Spleen (tissue), 11 donors: ENCODE data around the gene NAT8. TPM values are rescaled to one million over a fixed set of nuclear protein-coding genes. Genes with fewer than 3 reads are reported as not detected.
"Not testable (repeated sequence)": the region's sequence is repeated elsewhere in the genome, so short reads cannot be mapped to it uniquely, and the experiment has no call there.

Experiments used
- DNase-seq: peaks from one replicate; pipeline ENCODE4 v3.0.0-alpha.2; 2020
- H3K27ac ChIP-seq, 8 donors: fragments of 200-600 bp; sonication (generic) in 7 of 8; 1 replicate in 4 of 8; 2 replicates in 4 of 8; pipeline versions ENCODE4 v1.5.0 to v1.8.0; 2016 to 2021; ENCODE audit warnings: inconsistent platforms in 4 of 8, mild to moderate bottlenecking in 4 of 8, moderate library complexity in 1 of 8
- H3K27me3 ChIP-seq, 7 donors: fragments of 200-600 bp; sonication (generic) in 6 of 7; replicated peaks in 1 of 7; 1 replicate in 4 of 7; 2 replicates in 3 of 7; pipeline versions ENCODE4 v1.5.0 to v1.8.0; 2016 to 2021; ENCODE audit warnings: inconsistent platforms in 3 of 7, mild to moderate bottlenecking in 1 of 7
- H3K36me3 ChIP-seq, 6 donors: fragments of 200-600 bp; sonication (generic) in 5 of 6; 1 replicate in 4 of 6; 2 replicates in 2 of 6; pipeline versions ENCODE4 v1.5.0 to v1.8.0; 2016 to 2021; ENCODE audit warnings: inconsistent platforms in 2 of 6
- H3K4me1 ChIP-seq, 6 donors: fragments of 200-600 bp; sonication (generic) in 5 of 6; 1 replicate in 3 of 6; 2 replicates in 3 of 6; pipeline versions ENCODE4 v1.5.0 to v1.8.0; 2016 to 2021; ENCODE audit warnings: inconsistent platforms in 3 of 6
- H3K4me3 ChIP-seq, 8 donors: fragments of 200-600 bp; sonication (generic) in 7 of 8; 1 replicate in 4 of 8; 2 replicates in 4 of 8; pipeline versions ENCODE4 v1.5.0 to v1.8.0; 2016 to 2021; ENCODE audit warnings: inconsistent platforms in 4 of 8, mild to moderate bottlenecking in 4 of 8, moderate library complexity in 2 of 8
- H3K9me3 ChIP-seq, 8 donors: fragments of 200-600 bp; sonication (generic) in 7 of 8; 1 replicate in 4 of 8; 2 replicates in 4 of 8; pipeline versions ENCODE4 v1.5.0 to v1.8.0; 2016 to 2021; ENCODE audit warnings: inconsistent platforms in 4 of 8
- WGBS, 5 donors: extraction: QIAGEN DNeasy Blood & Tissue Kit in 3 of 5; methylation state at CpG; one replicate each; pipeline versions ENCODE4 v1.1.5 to v1.1.7; 2013 to 2018; 5-methylcytosine and 5-hydroxymethylcytosine counted together
- intact Hi-C: fragments of 100-400 bp; cut with DNase I; formaldehyde crosslinking; loops from one replicate; pipeline ENCODE4 v1.15.0; 2023; ENCODE audit warnings: low total_unique reads
- polyA plus RNA-seq, 3 donors: library from polyadenylated mRNA; stranded (reverse); fragments of 200-250 nt; gene quantifications; one replicate each; pipeline ENCODE4 v1.2.1, GENCODE V29; 2013
- total RNA-seq, 7 donors: library from RNA; depleted of rRNA in 3 of 7; stranded (reverse); fragments of >200 nt in 3 of 7; fragmentation: NEBNext Ultra II Directional in 4 of 7; extraction: Animal tissue kit (Norgen Biotek cat#: 25700) in 4 of 7; gene quantifications; one replicate each; pipeline versions ENCODE4 v1.1.0 to v1.2.1, GENCODE V29; 2016 to 2021
- TF ChIP-seq, protein P1 (sequence below), 11 experiments: fragments of 200-600 bp in 7 of 11; fragments of 450-650 bp in 4 of 11; sonication (generic) in 4 of 11; IDR thresholded peaks in 8 of 11; conservative IDR thresholded peaks in 3 of 11; 1 replicate in 7 of 11; 2 replicates in 4 of 11; pipeline versions ENCODE4 v1.4.0 to v1.8.0; 2016 to 2021; ENCODE audit warnings: antibody characterized with exemption in 11 of 11, inconsistent platforms in 4 of 11, mild to moderate bottlenecking in 1 of 11
- donor health status: healthy with polysubstance abuse.
- donor health status: DM: no; HTN: no; CAD: no; lungs with moderate emphysema.
- donor health status: DM: no; HTN: no; CAD: no.
- donor health status: Bipolar disorder and iron deficiency.
- donor health status: healthy.
- donor health status: DM: no; HTN: no; CAD: no.
- donor health status: DM: yes; HTN: yes; CAD: no.

Gene NAT8
- total and polyA plus RNA-seq, 10 donors, result 0.14 to 0.88 (median 0.66) TPM; not detected in 5

GRCh38 chr2:73679951-73680571 is 37.8 kb upstream of the NAT8 start:
- H3K27ac ChIP-seq, H3K9me3 ChIP-seq, H3K27me3 ChIP-seq, H3K4me1 ChIP-seq, H3K36me3 ChIP-seq, DNase-seq, intact Hi-C loops, H3K4me3 ChIP-seq: not testable (repeated sequence)
- TF ChIP-seq, protein P1, sequence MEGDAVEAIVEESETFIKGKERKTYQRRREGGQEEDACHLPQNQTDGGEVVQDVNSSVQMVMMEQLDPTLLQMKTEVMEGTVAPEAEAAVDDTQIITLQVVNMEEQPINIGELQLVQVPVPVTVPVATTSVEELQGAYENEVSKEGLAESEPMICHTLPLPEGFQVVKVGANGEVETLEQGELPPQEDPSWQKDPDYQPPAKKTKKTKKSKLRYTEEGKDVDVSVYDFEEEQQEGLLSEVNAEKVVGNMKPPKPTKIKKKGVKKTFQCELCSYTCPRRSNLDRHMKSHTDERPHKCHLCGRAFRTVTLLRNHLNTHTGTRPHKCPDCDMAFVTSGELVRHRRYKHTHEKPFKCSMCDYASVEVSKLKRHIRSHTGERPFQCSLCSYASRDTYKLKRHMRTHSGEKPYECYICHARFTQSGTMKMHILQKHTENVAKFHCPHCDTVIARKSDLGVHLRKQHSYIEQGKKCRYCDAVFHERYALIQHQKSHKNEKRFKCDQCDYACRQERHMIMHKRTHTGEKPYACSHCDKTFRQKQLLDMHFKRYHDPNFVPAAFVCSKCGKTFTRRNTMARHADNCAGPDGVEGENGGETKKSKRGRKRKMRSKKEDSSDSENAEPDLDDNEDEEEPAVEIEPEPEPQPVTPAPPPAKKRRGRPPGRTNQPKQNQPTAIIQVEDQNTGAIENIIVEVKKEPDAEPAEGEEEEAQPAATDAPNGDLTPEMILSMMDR (IDR thresholded peaks at IDR 0.05 in 8 of 11, conservative IDR thresholded peaks at IDR 0.05 in 3 of 11), result peak in 5 of 11 experiments; percentile 30 to 34 (median 32)
- whole genome bisulfite sequencing, 5 donors, result 28 to 38% (median 33%) methylated on average over 5 of the region's 5 CpGs

GRCh38 chr2:73679237-73679636 is 37.0 kb upstream of the NAT8 start:
- intact Hi-C loops, H3K4me3 ChIP-seq, H3K27ac ChIP-seq, H3K27me3 ChIP-seq, H3K4me1 ChIP-seq, H3K9me3 ChIP-seq, H3K36me3 ChIP-seq, DNase-seq: not testable (repeated sequence)
- WGBS, 5 donors, result 46 to 72% (median 66%) methylated on average over 2 of the region's 2 CpGs

DNA sequence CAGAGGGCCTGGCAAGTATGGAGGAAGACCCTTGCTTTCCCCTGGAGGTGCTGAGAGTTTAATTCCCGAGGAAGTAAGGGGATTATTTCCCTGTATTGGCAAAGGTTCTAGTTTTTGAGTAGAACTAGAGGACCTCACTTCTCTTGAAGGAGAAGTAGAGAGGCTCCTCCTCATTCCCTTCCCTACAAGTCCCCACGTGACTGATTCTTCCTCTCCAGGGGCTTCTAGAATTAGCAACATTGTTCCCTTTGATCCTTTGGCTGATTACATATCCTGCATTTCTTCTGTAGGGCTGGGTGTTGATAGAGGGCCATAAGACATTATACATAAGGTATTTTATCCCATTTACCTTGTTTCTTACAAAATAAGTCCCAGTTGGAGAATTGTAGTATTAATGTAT is 35.8 kb upstream of the NAT8 start:
- H3K4me1 ChIP-seq, intact Hi-C loops, H3K36me3 ChIP-seq, H3K27me3 ChIP-seq, H3K27ac ChIP-seq, H3K4me3 ChIP-seq, DNase-seq, H3K9me3 ChIP-seq: not testable (repeated sequence)
- 32 to 63% (median 41%) methylated on average over 2 of the region's 2 CpGs for WGBS, 5 donors

- H3K27ac ChIP-seq, H3K27me3 ChIP-seq, H3K36me3 ChIP-seq, DNase-seq, intact Hi-C loops, H3K4me1 ChIP-seq, H3K4me3 ChIP-seq, H3K9me3 ChIP-seq: not testable (repeated sequence)
- 63 to 78% (median 68%) methylated on average over 5 to 6 of the region's 6 CpGs for WGBS, 5 donors
Observed at GRCh38 chr2:73676211-73676610, 34.0 kb upstream of the NAT8 start.

- WGBS, 5 donors, result 21 to 55% (median 37%) methylated on average over 1 of the region's 1 CpG
- H3K4me3 ChIP-seq, intact Hi-C loops: not testable (repeated sequence)
Observed at GRCh38 chr2:73674696-73675157, 32.5 kb upstream of the NAT8 start.

GRCh38 chr2:73669976-73670375 is 27.8 kb upstream of the NAT8 start:
- intact Hi-C loops, H3K27me3 ChIP-seq, H3K9me3 ChIP-seq, H3K4me3 ChIP-seq, H3K4me1 ChIP-seq, H3K27ac ChIP-seq, H3K36me3 ChIP-seq, DNase-seq: not testable (repeated sequence)
- WGBS, 5 donors, result 88 to 91% (median 90%) methylated on average over 6 of the region's 6 CpGs; no CpG with 5 or more reads in 1 of the 5 donors

More at GRCh38 chr2:73674696-73675157, 32.5 kb upstream of the NAT8 start:
- H3K27ac ChIP-seq, H3K36me3 ChIP-seq, H3K27me3 ChIP-seq, H3K4me1 ChIP-seq, DNase-seq, H3K9me3 ChIP-seq: not testable (repeated sequence)

DNA sequence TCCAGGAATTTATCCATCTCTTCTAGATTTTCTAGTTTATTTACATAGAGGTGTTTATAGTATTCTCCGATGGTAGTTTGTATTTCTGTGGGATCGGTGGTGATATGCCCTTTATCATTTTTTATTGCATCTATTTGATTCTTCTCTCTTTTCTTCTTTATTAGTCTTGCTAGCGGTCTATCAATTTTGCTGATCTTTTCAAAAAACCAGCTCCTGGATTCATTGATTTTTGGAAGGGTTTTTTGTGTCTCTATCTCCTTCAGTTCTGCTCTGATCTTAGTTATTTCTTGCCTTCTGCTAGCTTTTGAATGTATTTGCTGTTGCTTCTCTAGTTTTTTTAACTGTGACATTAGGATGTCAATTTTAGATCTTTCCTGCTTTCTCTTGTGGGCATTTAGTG is 25.0 kb upstream of the NAT8 start:
- intact Hi-C loops, H3K9me3 ChIP-seq, H3K36me3 ChIP-seq, H3K27me3 ChIP-seq, DNase-seq, H3K4me1 ChIP-seq, H3K27ac ChIP-seq, H3K4me3 ChIP-seq: not testable (repeated sequence)
- WGBS, 5 donors, result 90 to 97% (median 93%) methylated on average over 3 of the region's 3 CpGs
